K562 (cell line): ENCODE measurements around the gene GMDS. TPM values are rescaled to one million over a fixed set of nuclear protein-coding genes. Genes with fewer than 3 reads are reported as not detected.

ENCODE experiments used
- ATAC-seq: fragments of 200-7000 bp; cut with Tn5 transposase; 3 replicates; pipeline ENCODE4 v1.9.1; 2020; ENCODE audit warnings: moderate library complexity
- BruUV-seq: library from RNA; stranded (reverse); fragments of 400-500 nt; replicated peaks from 2 replicates; lab custom pipeline; 2021; lab: Mats Ljungman, UMichigan
- CTCF ChIA-PET: fragments of 300-600 bp; formaldehyde crosslinking; extraction: SDS; loops from one replicate; lab custom pipeline; 2021; ENCODE audit warnings: low intra/inter-chr PET ratio; lab: Yijun Ruan, JAX
- POLR2A ChIA-PET: fragments of 300-600, 350-650 bp; sonication (Branson Sonifier 250); formaldehyde crosslinking; extraction: SDS; loops from one replicate; lab custom pipeline; 2021; ENCODE audit warnings: antibody characterized with exemption, inconsistent platforms; lab: Yijun Ruan, JAX
- DNase-seq, 4 experiments: peaks; one replicate each; pipeline versions ENCODE4 v3.0.0 to v3.0.0-alpha.2; 2011 to 2018; ENCODE audit warnings: low spot score in 3 of 4, mixed read lengths in 3 of 4; ENCODE audit errors: extremely low read depth in 1 of 4
- FAIRE-seq: peaks from 2 replicates; lab custom pipeline; 2011; peaks lifted over from hg19 to GRCh38; lab: Jason Lieb, UNC
- H2AFZ ChIP-seq: 2 replicates; pipeline ENCODE4 v1.6.0; 2011; ENCODE audit warnings: low read depth, low read length, control low read depth, inconsistent platforms
- H3K27ac ChIP-seq: fragments of 200-600 bp; 3 replicates; pipeline ENCODE4 v1.8.0; 2011; ENCODE audit warnings: low read depth, mild to moderate bottlenecking, control low read depth, inconsistent platforms, low read length, moderate library complexity, mixed read lengths; ENCODE audit errors: extremely low read depth
- H3K27me3 ChIP-seq, 2 experiments: fragments of 300-600 bp in 1 of 2; 2 replicates in 1 of 2; 3 replicates in 1 of 2; pipeline versions ENCODE4 v1.6.0 to v1.8.0; 2011; ENCODE audit warnings: inconsistent platforms in 2 of 2, low read length in 2 of 2, mild to moderate bottlenecking in 1 of 2, mixed read lengths in 1 of 2, moderate library complexity in 1 of 2; ENCODE audit not compliant: control insufficient read depth in 2 of 2, insufficient read depth in 2 of 2
- H3K36me3 ChIP-seq: fragments of 300-600 bp; 3 replicates; pipeline ENCODE4 v1.8.0; 2011; ENCODE audit warnings: mild to moderate bottlenecking, low read length, inconsistent platforms; ENCODE audit not compliant: control insufficient read depth, insufficient read depth
- H3K4me1 ChIP-seq, 2 experiments: fragments of 200-600 bp in 1 of 2; replicated peaks in 1 of 2; 2 replicates in 1 of 2; 3 replicates in 1 of 2; pipeline versions ENCODE4 v1.5.1 to v1.8.0; 2011; ENCODE audit warnings: inconsistent platforms in 2 of 2, low read length in 2 of 2, mild to moderate bottlenecking in 1 of 2, mixed read lengths in 1 of 2, moderate library complexity in 1 of 2; ENCODE audit not compliant: control insufficient read depth in 2 of 2, insufficient read depth in 2 of 2
- H3K4me2 ChIP-seq: 2 replicates; pipeline ENCODE4 v1.6.1; 2011; ENCODE audit warnings: low read length, control low read depth, inconsistent platforms, mixed read lengths; ENCODE audit not compliant: insufficient read depth
- H3K4me3 ChIP-seq: fragments of 200-600 bp; sonication (generic), shearing (Covaris generic); 2 replicates; pipeline ENCODE4 v1.5.1; 2016; ENCODE audit warnings: control low read depth, inconsistent platforms
- H3K79me2 ChIP-seq: fragments of 200-600 bp; 3 replicates; pipeline ENCODE4 v1.8.0; 2011; ENCODE audit warnings: low read length, inconsistent platforms; ENCODE audit not compliant: control insufficient read depth, insufficient read depth
- H3K9ac ChIP-seq, 2 experiments: 2 replicates each; pipeline versions ENCODE4 v1.6.0 to v1.6.1; 2011; ENCODE audit warnings: low read depth in 2 of 2, low read length in 2 of 2, control low read depth in 1 of 2, inconsistent platforms in 1 of 2, mild to moderate bottlenecking in 1 of 2, mixed read lengths in 1 of 2; ENCODE audit not compliant: insufficient read depth in 1 of 2
- H3K9me1 ChIP-seq: one replicate; pipeline ENCODE4 v1.6.0; 2011; ENCODE audit warnings: inconsistent platforms, mild to moderate bottlenecking, low read length, moderate library complexity; ENCODE audit not compliant: control insufficient read depth, insufficient read depth
- H3K9me3 ChIP-seq: replicated peaks from 2 replicates; pipeline ENCODE4 v1.5.1; 2011; ENCODE audit warnings: low read depth, low read length, inconsistent platforms; ENCODE audit not compliant: control insufficient read depth, insufficient read depth
- H4K20me1 ChIP-seq: replicated peaks from 2 replicates; pipeline ENCODE4 v1.6.1; 2011; ENCODE audit warnings: low read length, inconsistent platforms, mixed read lengths; ENCODE audit not compliant: control insufficient read depth, insufficient read depth
- CBX1 ChIP-seq: sonication (generic); IDR thresholded peaks from 2 replicates; pipeline ENCODE4 v1.6.1; 2016; ENCODE audit warnings: antibody characterized with exemption, low read depth, mild to moderate bottlenecking
- EHMT2 ChIP-seq: fragments of 450-650 bp; IDR thresholded peaks from 2 replicates; pipeline ENCODE4 v1.6.1; 2018; ENCODE audit warnings: antibody characterized with exemption
- ELF2 ChIP-seq: fragments of 250-450 bp; sonication (Bioruptor Pico); IDR thresholded peaks from 2 replicates; pipeline ENCODE4 v1.5.0; 2021; ENCODE audit warnings: mild to moderate bottlenecking
- ETV5 ChIP-seq: sonication (generic); formaldehyde crosslinking; IDR thresholded peaks from 2 replicates; pipeline ENCODE4 v1.4.0; 2020; ENCODE audit warnings: low read depth, mild to moderate bottlenecking, missing genetic modification reagents
- EZH2 ChIP-seq: IDR thresholded peaks from 2 replicates; pipeline ENCODE4 v1.6.1; 2012; ENCODE audit warnings: low read depth, mild to moderate bottlenecking, inconsistent platforms, low read length, borderline replicate concordance
- FOXK2 ChIP-seq, 2 experiments: fragments of 450-650 bp; IDR thresholded peaks in 1 of 2; conservative IDR thresholded peaks in 1 of 2; 2 replicates each; pipeline ENCODE4 v1.6.1; 2016; ENCODE audit warnings: low read depth in 2 of 2, mild to moderate bottlenecking in 1 of 2
- HNRNPL ChIP-seq: fragments of 200-400 bp; formaldehyde crosslinking; IDR thresholded peaks from 2 replicates; pipeline ENCODE4 v1.6.1; 2017; ENCODE audit warnings: low read depth, mild to moderate bottlenecking, low read length
- MCM3 ChIP-seq: fragments of 450-650 bp; IDR thresholded peaks from 2 replicates; pipeline ENCODE4 v1.6.1; 2016
- MCM7 ChIP-seq, 2 experiments: fragments of 450-650 bp; IDR thresholded peaks; 2 replicates each; pipeline ENCODE4 v1.6.1; 2016 to 2018
- MYNN ChIP-seq, 2 experiments: sonication (generic); formaldehyde crosslinking in 1 of 2; IDR thresholded peaks; 2 replicates each; pipeline versions ENCODE4 v1.5.0 to v1.6.1; 2016 to 2020; ENCODE audit warnings: antibody characterized with exemption in 1 of 2, missing genetic modification reagents in 1 of 2
- TAF1 ChIP-seq: IDR thresholded peaks from 2 replicates; pipeline ENCODE4 v1.6.1; 2011; ENCODE audit warnings: mild to moderate bottlenecking, low read length, moderate library complexity; ENCODE audit not compliant: insufficient read depth, control insufficient read depth, severe bottlenecking; ENCODE audit errors: extremely low read depth
- ZNF12 ChIP-seq: sonication (generic); formaldehyde crosslinking; IDR thresholded peaks from 2 replicates; pipeline ENCODE4 v1.4.0; 2020; ENCODE audit warnings: mild to moderate bottlenecking, missing genetic modification reagents
- WGBS: fragments of 100-300 bp; shearing (Covaris generic); methylation state at CpG from one replicate; pipeline ENCODE4 v1.1.6; 2016; ENCODE audit warnings: low coverage, mixed read lengths; ENCODE audit not compliant: insufficient coverage; ENCODE audit errors: missing lambda C conversion rate; 5-methylcytosine and 5-hydroxymethylcytosine counted together
- in situ Hi-C: fragments of 300-500 bp; cut with MboI; formaldehyde crosslinking; loops from 4 replicates; pipeline ENCODE4 v1.15.0; 2018; ENCODE audit warnings: inconsistent platforms, mixed read lengths
- intact Hi-C: fragments of 100-400 bp; cut with micrococcal nuclease; formaldehyde crosslinking; loops from 2 replicates; pipeline ENCODE4 v1.14.2; 2022
- polyA plus RNA-seq, 8 experiments: library from polyadenylated mRNA; depleted of rRNA in 4 of 8; stranded (reverse) in 5 of 8; unstranded in 3 of 8; fragments of >200 nt; fragmentation: Nextera tagmentation in 2 of 8; fragmentation: Illumina TruSeq in 1 of 8; extraction: Ambion mirVana in 2 of 8; extraction: Trizol in 1 of 8; gene quantifications; 2 replicates each; pipeline versions ENCODE4 v1.2.1 to v1.2.3, GENCODE V29; 2011 to 2014; ENCODE audit warnings: inconsistent platforms in 1 of 8, missing spikeins in 1 of 8
- total RNA-seq, 7 experiments: library from RNA; depleted of rRNA in 6 of 7; stranded (reverse); fragments of >200 nt in 6 of 7; fragmentation: Illumina TruSeq in 2 of 7; extraction: Trizol in 2 of 7; gene quantifications; 2 replicates each; pipeline versions ENCODE4 v1.2.1 to v1.2.3, GENCODE V29; 2011 to 2021; ENCODE audit warnings: low replicate concordance in 1 of 7
- TF ChIP-seq, protein P1 (sequence below): fragments of 450-650 bp; IDR thresholded peaks from 2 replicates; pipeline ENCODE4 v1.6.1; 2018; ENCODE audit warnings: mild to moderate bottlenecking, low read depth; ENCODE audit not compliant: partially characterized antibody
- TF ChIP-seq, protein P2 (sequence below): fragments of 250-450 bp; sonication (Bioruptor Pico); IDR thresholded peaks from 2 replicates; pipeline ENCODE4 v1.4.0; 2020; ENCODE audit warnings: mild to moderate bottlenecking

The GMDS gene
- total and polyA plus RNA-seq, 9 of the 15 experiments (the other 6 are each of a cell fraction or from before 2014, with no cell fraction given) = 0.48 to 31.8 (median 13.4) TPM

DNA sequence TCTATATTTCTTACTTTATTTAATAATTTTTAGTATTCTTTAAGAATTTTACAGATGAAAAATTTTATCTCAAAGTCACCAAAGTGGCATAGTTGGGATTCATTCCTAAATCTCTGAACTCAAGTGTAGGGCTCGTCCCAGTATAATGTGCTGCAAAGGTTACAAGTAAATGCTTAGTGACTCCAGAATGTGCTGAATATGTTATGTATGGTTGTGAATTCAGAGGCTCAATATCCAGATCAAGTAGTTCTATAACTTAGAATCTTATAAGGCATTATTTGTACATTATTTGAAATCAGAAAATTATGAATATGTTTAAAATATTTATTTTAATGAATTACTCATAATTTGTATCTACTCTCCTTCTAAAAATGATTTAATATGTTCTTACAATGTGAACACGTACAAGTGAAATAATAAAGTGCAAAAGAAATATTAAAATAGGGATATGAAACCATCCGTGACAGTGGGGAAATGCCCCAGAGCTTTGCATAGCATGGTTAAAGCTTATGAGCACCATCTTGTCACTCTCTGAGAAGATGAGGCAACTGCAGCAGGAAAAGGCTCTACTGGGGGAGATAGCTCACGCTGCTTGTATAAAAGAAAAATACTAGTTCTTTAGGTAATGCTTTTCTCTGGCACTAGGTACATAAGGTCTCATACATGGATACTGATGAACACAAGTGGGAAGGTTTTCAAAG is 376.7 kb downstream of the GMDS start:
- CTCF ChIA-PET = no interaction called here
- no peak overlapping the region for H3K27ac ChIP-seq
- in situ Hi-C loops (no loop called here), intact Hi-C loops (no loop called here)
- no peak for TF ChIP-seq EHMT2
- TF ChIP-seq MCM3 = no peak
- TF ChIP-seq TAF1 = no peak
- TF ChIP-seq, protein P1, sequence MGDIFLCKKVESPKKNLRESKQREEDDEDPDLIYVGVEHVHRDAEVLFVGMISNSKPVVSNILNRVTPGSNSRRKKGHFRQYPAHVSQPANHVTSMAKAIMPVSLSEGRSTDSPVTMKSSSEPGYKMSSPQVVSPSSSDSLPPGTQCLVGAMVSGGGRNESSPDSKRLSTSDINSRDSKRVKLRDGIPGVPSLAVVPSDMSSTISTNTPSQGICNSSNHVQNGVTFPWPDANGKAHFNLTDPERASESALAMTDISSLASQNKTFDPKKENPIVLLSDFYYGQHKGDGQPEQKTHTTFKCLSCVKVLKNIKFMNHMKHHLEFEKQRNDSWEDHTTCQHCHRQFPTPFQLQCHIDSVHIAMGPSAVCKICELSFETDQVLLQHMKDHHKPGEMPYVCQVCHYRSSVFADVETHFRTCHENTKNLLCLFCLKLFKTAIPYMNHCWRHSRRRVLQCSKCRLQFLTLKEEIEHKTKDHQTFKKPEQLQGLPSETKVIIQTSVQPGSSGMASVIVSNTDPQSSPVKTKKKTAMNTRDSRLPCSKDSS = no peak
- no peak for TF ChIP-seq ELF2 (CRISPR knock-in tag)
- no peak for TF ChIP-seq ZNF12 (CRISPR knock-in tag)
- no peak for TF ChIP-seq FOXK2 (conservative IDR thresholded peaks at IDR 0.05 in 1 of 2, IDR thresholded peaks at IDR 0.05 in 1 of 2; ENCODE audit: low read depth in 2 of 2)
- TF ChIP-seq, protein P2, sequence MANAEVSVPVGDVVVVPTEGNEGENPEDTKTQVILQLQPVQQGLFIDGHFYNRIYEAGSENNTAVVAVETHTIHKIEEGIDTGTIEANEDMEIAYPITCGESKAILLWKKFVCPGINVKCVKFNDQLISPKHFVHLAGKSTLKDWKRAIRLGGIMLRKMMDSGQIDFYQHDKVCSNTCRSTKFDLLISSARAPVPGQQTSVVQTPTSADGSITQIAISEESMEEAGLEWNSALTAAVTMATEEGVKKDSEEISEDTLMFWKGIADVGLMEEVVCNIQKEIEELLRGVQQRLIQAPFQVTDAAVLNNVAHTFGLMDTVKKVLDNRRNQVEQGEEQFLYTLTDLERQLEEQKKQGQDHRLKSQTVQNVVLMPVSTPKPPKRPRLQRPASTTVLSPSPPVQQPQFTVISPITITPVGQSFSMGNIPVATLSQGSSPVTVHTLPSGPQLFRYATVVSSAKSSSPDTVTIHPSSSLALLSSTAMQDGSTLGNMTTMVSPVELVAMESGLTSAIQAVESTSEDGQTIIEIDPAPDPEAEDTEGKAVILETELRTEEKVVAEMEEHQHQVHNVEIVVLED = no peak
- TF ChIP-seq HNRNPL = no peak
- no peak for TF ChIP-seq MCM7 (IDR thresholded peaks at IDR 0.05)
- TF ChIP-seq CBX1 = no peak
- TF ChIP-seq EZH2 = no peak
- no peak for TF ChIP-seq ETV5 (CRISPR knock-in tag)
- no peak for TF ChIP-seq MYNN (IDR thresholded peaks at IDR 0.05)
- no peak for TF ChIP-seq MYNN (CRISPR knock-in tag; IDR thresholded peaks at IDR 0.05)
- H3K4me3 ChIP-seq = no peak overlapping the region
- H3K4me2 ChIP-seq = no peak overlapping the region
- H3K36me3 ChIP-seq = no peaks in the 10 kb centered on the region
- POLR2A ChIA-PET = interaction anchor here (2.8 kb wide), 1 partner anchor 12 kb away, joined by 9 read pairs; no protein-coding TSS in a partner anchor
- H4K20me1 ChIP-seq = no peaks in the 10 kb centered on the region; the same call in none of the 2 replicates
- FAIRE-seq = no peak
- DNase-seq = no peak
- WGBS = 3% methylated on average over 4 of the region's 4 CpGs
- no peaks in the 10 kb centered on the region for H3K9me3 ChIP-seq
- no peaks in the 10 kb centered on the region for H3K4me1 ChIP-seq
- H3K79me2 ChIP-seq = no peaks in the 10 kb centered on the region
- BruUV-seq = no TSS peak
- peaks cover 22 to 30% of the 10 kb centered on the region in 2 experiments for H3K27me3 ChIP-seq
- H3K9ac ChIP-seq = no peak overlapping the region
- no peaks in the 10 kb centered on the region for H3K9me1 ChIP-seq
- no peak overlapping the region for H2AFZ ChIP-seq
- no peak for ATAC-seq
